GM10847 (cell line): ENCODE measurements around the gene PRKCA.

Experiments used
- POLR2A ChIP-seq: IDR thresholded peaks from 2 replicates; pipeline ENCODE4 v1.6.1; 2011; ENCODE audit not compliant: insufficient read length; ENCODE audit errors: extremely low read depth

PRKCA gene

GRCh38 chr17:66483906-66484305 is 181.5 kb downstream of the PRKCA start:
- no peak for TF ChIP-seq POLR2A

DNA sequence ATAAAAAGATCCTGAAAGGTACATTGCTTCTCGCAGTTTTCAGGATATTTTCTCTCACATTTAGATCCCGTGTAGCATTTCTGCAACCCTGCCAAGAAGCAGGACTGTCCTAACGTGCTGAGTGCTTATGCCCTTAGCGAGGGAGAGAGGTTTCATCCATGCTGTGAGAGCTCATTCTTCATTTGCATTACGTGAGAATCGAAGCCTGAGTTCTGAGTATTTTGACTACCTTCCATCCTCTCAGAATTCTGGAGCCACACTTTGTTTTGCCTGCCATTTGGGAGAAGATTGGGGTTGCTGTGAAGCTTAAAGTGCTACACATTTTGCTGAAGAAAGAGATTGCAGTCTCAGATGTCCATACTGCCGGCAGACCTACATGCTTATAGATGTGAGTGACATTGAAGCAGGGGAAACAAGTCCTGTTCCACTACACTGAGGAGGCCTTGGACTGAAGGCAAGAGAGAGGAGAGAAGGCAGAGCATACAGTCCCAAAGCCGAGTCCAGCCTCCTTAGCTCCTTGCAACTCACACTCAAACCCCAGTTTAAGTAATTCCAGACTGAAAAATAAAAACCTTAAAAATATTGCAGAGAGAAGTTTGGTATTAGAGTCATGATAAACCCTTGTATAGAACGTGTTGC is 183.0 kb downstream of the PRKCA start:
- no peak for TF ChIP-seq POLR2A

DNA sequence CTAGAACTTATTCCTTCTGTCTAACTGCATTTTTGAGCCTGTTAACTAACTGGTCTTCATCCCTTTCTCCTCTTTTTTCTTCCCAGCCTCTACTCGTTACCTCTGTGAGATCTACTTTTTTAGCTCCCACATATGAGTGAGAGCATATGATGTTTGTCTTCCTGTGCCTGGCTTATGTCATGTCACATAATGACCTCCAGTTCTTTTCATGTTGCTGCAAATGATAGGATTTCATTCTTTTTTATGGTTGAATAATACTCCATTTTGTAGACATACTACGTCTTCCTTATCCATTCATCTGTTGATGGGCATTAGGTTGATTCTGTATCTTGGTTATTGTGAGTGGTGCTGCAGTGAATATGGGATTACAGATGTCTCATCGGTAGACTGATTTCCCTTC is 184.7 kb downstream of the PRKCA start:
- TF ChIP-seq POLR2A, result no peak

DNA sequence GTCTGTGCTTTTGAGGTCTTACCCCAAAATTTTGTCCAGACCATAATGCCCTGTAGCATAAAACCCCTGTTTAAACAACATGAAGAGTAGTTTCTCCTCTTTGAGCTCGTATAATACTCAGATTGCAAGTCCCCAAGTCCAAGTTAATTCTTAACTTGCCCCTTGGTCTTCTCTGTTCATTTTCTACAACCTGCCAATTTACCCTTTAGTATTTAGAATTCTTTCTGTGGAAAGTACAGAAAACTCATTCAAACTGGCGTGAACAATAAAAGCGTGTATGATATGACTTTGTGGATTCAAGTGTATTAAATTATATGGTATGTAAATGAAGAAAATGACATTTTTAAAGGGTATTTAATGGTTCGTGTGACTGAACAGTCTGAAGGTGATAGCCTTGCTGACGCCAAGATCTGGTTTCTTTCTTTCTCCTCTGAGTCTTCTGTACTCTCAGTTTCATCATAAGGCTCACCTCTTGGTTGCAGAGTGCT is 185.6 kb downstream of the PRKCA start:
- no peak for TF ChIP-seq POLR2A

GRCh38 chr17:66488864-66489263 is 186.5 kb downstream of the PRKCA start:
- TF ChIP-seq POLR2A, result no peak

- no peak for TF ChIP-seq POLR2A
Measured at GRCh38 chr17:66491213-66491612, 188.8 kb downstream of the PRKCA start.

DNA sequence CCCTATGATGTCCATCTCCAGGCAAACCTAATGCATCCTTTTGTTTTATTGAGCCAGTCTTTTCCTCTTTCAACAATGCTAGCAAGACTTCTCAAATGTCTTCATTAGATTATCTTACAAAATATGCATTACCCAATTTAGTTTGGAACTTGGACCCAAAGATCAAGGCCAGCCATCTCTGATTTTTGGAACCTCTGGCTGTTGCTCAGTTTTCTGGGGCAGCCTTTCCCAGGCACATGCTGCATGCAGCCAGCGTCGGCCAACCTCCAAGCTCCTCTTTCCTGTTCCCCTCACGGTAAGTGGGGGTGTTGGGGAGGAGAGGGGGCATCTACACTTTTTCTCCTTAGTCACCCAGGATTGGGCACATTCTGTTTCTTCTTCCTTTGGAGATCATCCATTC is 189.3 kb downstream of the PRKCA start:
- TF ChIP-seq POLR2A, result no peak

DNA sequence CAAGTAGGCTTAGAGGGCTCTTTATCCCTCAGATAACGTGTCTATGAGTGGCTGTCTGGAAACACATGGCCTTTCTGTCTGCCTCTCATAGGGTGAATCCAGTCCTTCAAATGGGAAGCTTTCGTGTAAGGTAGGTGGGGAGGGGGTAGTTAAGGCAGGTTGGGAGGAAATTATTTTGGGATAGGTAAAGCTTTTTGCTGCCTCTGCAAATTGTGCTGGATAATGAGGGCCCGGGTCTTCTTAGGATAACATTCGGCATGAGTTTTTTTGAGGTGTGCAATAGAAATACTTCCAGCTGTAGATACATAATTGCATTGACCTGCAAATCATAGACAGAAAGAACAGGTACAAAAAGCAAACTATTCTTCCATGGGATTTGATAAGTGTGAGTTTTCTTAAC is 189.7 kb downstream of the PRKCA start:
- TF ChIP-seq POLR2A, result no peak

DNA sequence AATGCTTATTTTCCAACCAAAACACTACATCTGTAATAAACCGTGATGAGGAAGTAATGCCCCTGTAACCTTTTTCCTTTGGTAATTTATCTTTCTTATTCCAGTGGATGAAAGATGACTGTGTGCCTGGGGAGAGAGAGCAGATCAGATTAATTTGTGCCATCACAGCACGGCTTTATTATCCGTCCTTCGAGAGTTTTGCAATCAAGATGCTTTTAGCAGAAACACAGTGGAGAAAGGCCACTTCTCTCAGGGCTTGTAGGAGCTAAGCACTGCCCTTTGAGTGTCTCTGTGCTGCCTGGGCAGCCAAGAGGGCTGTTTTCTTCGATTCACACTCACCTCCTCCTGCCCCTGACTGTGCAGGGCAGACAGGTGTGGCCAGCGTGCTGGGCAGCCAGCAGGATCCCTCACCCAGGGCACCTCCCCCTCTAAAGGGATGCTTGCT is 190.2 kb downstream of the PRKCA start:
- TF ChIP-seq POLR2A, result no peak

GRCh38 chr17:66493283-66494019 is 191.0 kb downstream of the PRKCA start:
- TF ChIP-seq POLR2A, result no peak

DNA sequence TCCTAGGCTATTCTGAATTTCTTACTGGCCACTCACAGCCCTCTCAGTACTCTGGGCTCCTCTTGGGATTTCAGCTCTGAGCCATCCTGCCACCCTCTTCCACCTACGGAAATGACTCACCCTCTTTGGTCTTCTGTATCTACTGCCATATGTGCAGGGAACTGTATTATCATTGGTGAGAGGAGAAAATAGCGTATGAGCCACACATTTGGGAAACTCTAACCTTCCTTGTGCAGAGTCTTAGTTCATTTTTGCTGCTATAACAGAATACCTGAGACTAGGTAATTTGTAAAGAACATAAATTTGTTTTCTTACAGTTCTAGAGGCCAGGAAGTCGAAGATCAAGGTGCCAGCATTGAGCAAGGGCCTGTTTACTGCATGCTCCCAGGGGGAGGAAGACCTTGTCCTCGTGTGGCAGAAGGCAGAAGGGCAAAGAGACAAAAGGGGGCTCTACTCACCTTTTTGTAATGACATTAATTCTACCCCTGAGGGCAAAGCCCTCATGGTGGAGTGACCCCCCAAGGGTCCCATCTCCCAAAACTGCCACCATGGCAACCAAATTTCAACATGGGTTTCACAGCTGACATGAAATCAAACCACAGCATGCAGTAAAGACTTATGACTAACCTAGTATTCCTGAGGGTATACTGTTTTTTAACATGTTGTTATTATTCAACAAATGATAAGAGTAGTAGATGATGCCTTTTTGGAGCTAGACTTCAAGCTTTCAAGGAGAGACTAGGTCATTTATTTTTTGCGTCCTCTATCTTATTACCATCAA is 191.8 kb downstream of the PRKCA start:
- TF ChIP-seq POLR2A, result no peak

DNA sequence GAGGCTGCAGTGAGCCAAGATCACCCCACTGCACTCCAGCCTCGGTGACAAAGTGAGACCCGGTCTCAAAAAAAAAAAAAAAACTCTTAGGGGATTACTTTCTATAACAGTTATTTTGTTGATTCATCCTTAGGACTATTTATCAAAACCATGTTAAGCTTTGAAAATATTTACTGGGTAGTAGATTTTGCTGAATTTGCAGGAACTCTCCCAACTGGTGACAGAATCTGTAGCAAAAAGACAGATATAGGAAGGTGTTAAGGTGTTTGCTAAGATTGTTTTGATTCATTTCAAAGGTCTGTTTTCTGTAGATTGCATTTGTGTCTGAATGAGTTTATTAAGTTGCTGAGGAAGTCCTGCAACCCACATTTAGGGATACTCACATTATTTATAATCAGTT is 192.6 kb downstream of the PRKCA start:
- TF ChIP-seq POLR2A, result no peak

DNA sequence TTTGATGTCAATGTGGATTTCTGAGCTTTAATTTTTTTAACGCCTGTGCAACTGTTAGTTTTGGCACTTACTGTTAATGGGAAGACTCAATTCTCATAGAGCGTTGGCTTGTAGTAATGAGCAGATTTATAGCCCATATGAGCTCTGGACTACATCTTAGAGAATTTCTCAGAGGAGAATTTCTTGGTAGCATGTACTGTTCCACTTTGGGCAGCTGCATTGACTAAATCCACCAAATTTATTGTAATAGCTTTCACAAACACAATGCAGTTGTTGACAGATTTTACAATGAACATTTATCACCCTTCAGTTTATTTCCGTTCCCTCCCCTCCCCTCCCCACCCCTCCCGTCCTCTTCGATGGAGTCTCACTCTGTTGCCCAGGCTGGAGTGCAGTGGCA is 193.9 kb downstream of the PRKCA start:
- no peak for TF ChIP-seq POLR2A

GRCh38 chr17:66498580-66498979 is 196.2 kb downstream of the PRKCA start:
- no peak for TF ChIP-seq POLR2A

GRCh38 chr17:66506641-66507040 is 204.2 kb downstream of the PRKCA start:
- no peak for TF ChIP-seq POLR2A
